HG03575 (cell line): Measurements from ENCODE around the gene DCST2.
"Not testable (repeated sequence)": the region's sequence is repeated elsewhere in the genome, so short reads cannot be mapped to it uniquely, and the experiment has no call there.

Experiments
- ATAC-seq: cut with Tn5 transposase; IDR thresholded peaks from one replicate; pipeline ENCODE4 v1.9.1; 2021; ENCODE audit not compliant: unreplicated experiment, insufficient number of reproducible peaks, low FRiP score; ENCODE audit errors: extremely low read depth

DCST2 gene

GRCh38 chr1:155003766-155004351, 29.7 kb downstream of the DCST2 start:
- ATAC-seq, result no peak

GRCh38 chr1:155003227-155003765, 30.3 kb downstream of the DCST2 start:
- ATAC-seq, result no peak

GRCh38 chr1:155002464-155003226, 30.9 kb downstream of the DCST2 start, which contains the start of gene ZBTB7B:
ZBTB7B (plus strand) TSS chr1:155002802; CDS start chr1:155014661, 11,859 bp downstream.
- ATAC-seq, result no peak

- no peak for ATAC-seq
These were observed 31.7 kb downstream of the DCST2 start for GRCh38 chr1:155001675-155002463.

- ATAC-seq, result no peak
These were observed 32.2 kb downstream of the DCST2 start for GRCh38 chr1:155001425-155001674.

DNA sequence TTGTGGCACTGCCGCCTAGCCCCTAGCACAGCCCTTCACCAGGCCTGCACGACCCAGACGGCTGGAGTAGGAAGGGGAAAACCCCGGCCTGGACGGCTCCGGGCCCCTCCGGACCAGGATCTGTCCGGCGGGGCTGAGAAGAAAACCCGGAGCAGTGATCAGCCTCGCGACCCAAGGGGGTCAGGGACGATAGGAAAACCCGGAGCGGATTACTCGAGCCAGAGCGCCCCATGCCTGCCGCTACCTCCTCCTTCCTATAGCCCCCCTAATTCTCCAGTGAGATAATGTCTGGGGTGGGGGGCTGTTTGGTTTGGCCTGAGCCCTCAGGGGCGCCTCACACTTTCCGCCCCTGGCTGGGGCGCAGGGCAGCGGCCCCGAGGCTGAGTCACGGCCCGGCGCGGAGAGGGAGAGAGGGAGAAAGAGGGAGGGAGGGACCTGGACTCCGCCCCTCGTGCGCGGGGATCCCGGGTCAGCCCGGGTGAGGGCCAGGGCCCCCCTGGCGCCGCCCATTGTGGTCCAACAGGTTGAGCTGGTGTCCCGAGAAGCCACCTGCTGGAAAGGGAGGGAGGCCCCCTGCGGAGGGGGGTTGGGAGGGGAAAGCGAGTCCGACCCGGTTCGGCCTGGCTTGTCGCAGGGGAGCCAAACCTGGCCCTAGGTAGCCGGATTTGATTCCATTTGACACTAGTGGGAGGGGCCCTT, 32.7 kb downstream of the DCST2 start:
- ATAC-seq, result no peak

DNA sequence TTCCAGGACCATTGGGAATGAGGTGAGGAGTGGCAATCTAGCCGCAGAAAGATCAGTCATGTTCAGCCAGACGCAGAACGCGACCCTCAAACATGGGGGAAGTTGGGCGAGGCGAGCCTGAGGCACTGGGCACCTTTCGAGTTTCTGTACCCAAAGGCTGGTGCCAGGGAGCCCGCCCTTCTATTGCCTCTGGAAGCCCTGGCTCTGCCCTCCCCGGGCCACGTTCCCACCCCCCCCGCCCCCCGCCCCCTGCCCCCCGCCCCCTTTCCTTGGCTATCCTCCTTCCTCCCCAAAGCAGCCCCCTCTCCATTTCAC, 33.2 kb downstream of the DCST2 start:
- no peak for ATAC-seq

GRCh38 chr1:154999571-155000410, 33.8 kb downstream of the DCST2 start:
- no peak for ATAC-seq

- no peak for ATAC-seq
These were observed 34.6 kb downstream of the DCST2 start for GRCh38 chr1:154998818-154999570.

GRCh38 chr1:154998201-154998780, 35.3 kb downstream of the DCST2 start:
- ATAC-seq, result no peak

GRCh38 chr1:154996966-154997701, 36.4 kb downstream of the DCST2 start:
- ATAC-seq, result no peak

DNA sequence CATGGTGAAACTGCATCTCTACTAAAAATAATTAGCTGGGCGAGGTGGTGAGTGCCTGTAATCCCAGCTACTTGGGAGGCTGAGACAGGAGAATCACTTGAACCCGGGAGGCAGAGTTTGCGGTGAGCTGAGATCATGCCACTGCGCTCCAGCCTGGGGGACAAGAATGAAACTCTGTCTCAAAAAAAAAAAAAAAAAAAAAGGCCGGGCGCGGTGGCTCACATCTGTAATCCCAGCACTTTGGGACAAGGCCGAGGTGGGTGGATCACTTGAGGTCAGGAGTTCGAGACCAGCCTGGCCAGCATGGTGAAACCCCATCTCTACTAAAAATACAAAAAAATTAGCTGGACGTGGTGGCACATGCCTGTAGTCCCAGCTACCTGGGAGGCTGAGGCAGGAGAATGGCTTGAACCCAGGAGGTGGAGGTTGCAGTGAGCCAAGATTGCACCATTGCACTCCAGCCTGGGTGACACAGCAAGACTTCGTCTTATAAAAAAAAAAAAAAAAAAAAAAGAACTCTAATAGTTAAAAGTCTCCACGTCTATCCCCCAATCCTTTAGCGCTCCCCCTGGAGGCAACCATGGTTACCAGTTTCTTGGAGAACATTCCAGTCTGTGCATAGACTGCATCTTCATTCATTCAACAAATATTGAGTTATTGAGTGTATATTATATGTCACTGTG, 38.1 kb downstream of the DCST2 start:
- ATAC-seq, result not testable (repeated sequence)

DNA sequence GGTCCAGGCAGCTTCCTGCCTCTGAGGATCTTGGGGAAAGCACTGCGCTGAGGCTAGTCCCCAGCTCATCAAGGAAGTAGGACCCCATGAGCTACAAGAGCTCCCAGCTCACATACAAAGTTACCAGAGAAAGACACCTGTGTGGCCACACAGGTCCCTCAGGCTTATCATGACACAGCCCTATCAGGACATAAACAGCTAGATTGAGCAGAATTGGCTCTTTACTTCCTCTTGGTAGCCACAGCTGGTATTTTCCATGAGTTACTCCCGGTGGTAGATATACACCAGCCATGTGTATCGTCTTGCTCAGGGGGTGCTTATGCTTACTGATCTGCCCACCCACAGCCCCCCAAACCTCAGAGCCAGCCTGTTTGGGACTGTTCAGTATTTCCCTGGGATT, 39.0 kb downstream of the DCST2 start:
- no peak for ATAC-seq

GRCh38 chr1:154994269-154994587, 39.4 kb downstream of the DCST2 start:
- no peak for ATAC-seq

- ATAC-seq, result no peak
These were observed 39.9 kb downstream of the DCST2 start, which contains the start of gene LENEP for GRCh38 chr1:154993572-154994268. LENEP (plus strand) TSS chr1:154993586; CDS start chr1:154993608, 22 bp downstream.
